Measurements from ENCODE around the gene BANK1. TPM values are rescaled to one million over a fixed set of nuclear protein-coding genes. Genes with fewer than 3 reads are reported as not detected.

BANK1 gene
- polyA plus RNA-seq, 1 donor from 2014 or later: 599 TPM

GRCh38 chr4:101993842-101994775 is 203.6 kb downstream of the BANK1 start:
- no peaks in the 10 kb centered on the region for H3K9me3 Mint-ChIP-seq
- H3K27ac Mint-ChIP-seq: peak overlapping the region; percentile 48 to 75 (median 70)
- no peaks in the 10 kb centered on the region for H3K27me3 Mint-ChIP-seq
- peaks cover 67 to 90% (median 83%) of the 10 kb centered on the region in 3 donors for H3K4me1 Mint-ChIP-seq
- H3K4me3 Mint-ChIP-seq: peak overlapping the region in 1 of 4 donors; percentile 65
- peaks cover 32% of the 10 kb centered on the region for H3K36me3 Mint-ChIP-seq

GRCh38 chr4:102007959-102008425 is 217.5 kb downstream of the BANK1 start:
- H3K27me3 Mint-ChIP-seq: no peaks in the 10 kb centered on the region
- no peaks in the 10 kb centered on the region for H3K9me3 Mint-ChIP-seq
- peak overlapping the region in 2 of 3 donors; percentile 46 to 52 for H3K27ac Mint-ChIP-seq
- H3K4me3 Mint-ChIP-seq: peak overlapping the region in 2 of 4 donors; percentile 5 to 45
- peaks cover 31 to 50% (median 37%) of the 10 kb centered on the region in 3 donors for H3K4me1 Mint-ChIP-seq
- peaks cover 16% of the 10 kb centered on the region for H3K36me3 Mint-ChIP-seq

- Mint-ChIP-seq H3K27ac (peak overlapping the region in 1 of 3 donors; percentile 52), H3K4me3 (peak overlapping the region in 1 of 4 donors; percentile 45), H3K27me3 (no peaks in the 10 kb centered on the region), H3K36me3 (peaks cover 13% of the 10 kb centered on the region), H3K4me1 (peaks cover 31 to 48% (median 32%) of the 10 kb centered on the region in 3 donors), H3K9me3 (no peaks in the 10 kb centered on the region)
These were observed 218.2 kb downstream of the BANK1 start for GRCh38 chr4:102008711-102009110.

- Mint-ChIP-seq H3K27ac (peak overlapping the region in 2 of 3 donors; percentile 34 to 52), H3K4me1 (peaks cover 0 to 3% (median 2%) of the 10 kb centered on the region in 3 donors), H3K9me3 (no peaks in the 10 kb centered on the region), H3K36me3 (peaks cover 4% of the 10 kb centered on the region), H3K27me3 (no peaks in the 10 kb centered on the region), H3K4me3 (peak overlapping the region in 3 of 4 donors; percentile 14 to 35 (median 30))
These were observed 231.8 kb downstream of the BANK1 start for GRCh38 chr4:102022343-102022742.

- Mint-ChIP-seq H3K9me3 (peaks cover 0 to 4% (median 0%) of the 10 kb centered on the region in 3 donors), H3K27me3 (no peaks in the 10 kb centered on the region), H3K4me1 (peaks cover 2 to 11% (median 2%) of the 10 kb centered on the region in 3 donors), H3K36me3 (peaks cover 20% of the 10 kb centered on the region), H3K27ac (peak overlapping the region in 1 of 3 donors; percentile 28), H3K4me3 (no peak overlapping the region)
These were observed 237.4 kb downstream of the BANK1 start for GRCh38 chr4:102027961-102028360.

- H3K9me3 Mint-ChIP-seq: peaks cover 0 to 4% (median 0%) of the 10 kb centered on the region in 3 donors
These were observed 240.9 kb downstream of the BANK1 start for GRCh38 chr4:102031406-102031805.

GRCh38 chr4:102036016-102036415 is 245.5 kb downstream of the BANK1 start:
- Mint-ChIP-seq H3K4me1 (peaks cover 9 to 22% (median 11%) of the 10 kb centered on the region in 3 donors), H3K27ac (peak overlapping the region in 2 of 3 donors; percentile 49 to 77), H3K36me3 (peaks cover 9% of the 10 kb centered on the region), H3K4me3 (peak overlapping the region in 2 of 4 donors; percentile 20 to 27), H3K27me3 (no peaks in the 10 kb centered on the region), H3K9me3 (no peaks in the 10 kb centered on the region)

More at GRCh38 chr4:102031406-102031805, 240.9 kb downstream of the BANK1 start:
- peak overlapping the region in 1 of 4 donors; percentile 55 for H3K4me3 Mint-ChIP-seq
- peaks cover 3 to 20% (median 4%) of the 10 kb centered on the region in 3 donors for H3K4me1 Mint-ChIP-seq
- H3K36me3 Mint-ChIP-seq: peaks cover 17% of the 10 kb centered on the region
- no peaks in the 10 kb centered on the region for H3K27me3 Mint-ChIP-seq
- H3K27ac Mint-ChIP-seq: peak overlapping the region in 2 of 3 donors; percentile 31 to 64

GRCh38 chr4:102036619-102037376 is 246.3 kb downstream of the BANK1 start:
- Mint-ChIP-seq H3K27ac (peak overlapping the region in 2 of 3 donors; percentile 17 to 49), H3K36me3 (peaks cover 9% of the 10 kb centered on the region)

GRCh38 chr4:102037566-102037965 is 247.0 kb downstream of the BANK1 start:
- Mint-ChIP-seq H3K27ac (peak overlapping the region; percentile 17 to 51 (median 18)), H3K9me3 (no peaks in the 10 kb centered on the region), H3K4me1 (peaks cover 9 to 16% (median 10%) of the 10 kb centered on the region in 3 donors), H3K27me3 (no peaks in the 10 kb centered on the region), H3K36me3 (peaks cover 6% of the 10 kb centered on the region), H3K4me3 (no peak overlapping the region)

More at GRCh38 chr4:102036619-102037376, 246.3 kb downstream of the BANK1 start:
- Mint-ChIP-seq H3K9me3 (no peaks in the 10 kb centered on the region), H3K4me3 (peak overlapping the region in 1 of 4 donors; percentile 27), H3K27me3 (no peaks in the 10 kb centered on the region), H3K4me1 (peaks cover 9 to 22% (median 10%) of the 10 kb centered on the region in 3 donors)

- Mint-ChIP-seq H3K4me3 (no peak overlapping the region), H3K4me1 (peaks cover 2 to 7% (median 4%) of the 10 kb centered on the region in 3 donors), H3K9me3 (peaks cover 0 to 1% (median 0%) of the 10 kb centered on the region in 3 donors), H3K36me3 (peaks cover 15% of the 10 kb centered on the region), H3K27me3 (no peaks in the 10 kb centered on the region), H3K27ac (peak overlapping the region in 1 of 3 donors; percentile 62)
These were observed 252.6 kb downstream of the BANK1 start for GRCh38 chr4:102042871-102043802.

- Mint-ChIP-seq H3K36me3 (peaks cover 12% of the 10 kb centered on the region), H3K9me3 (peaks cover 0 to 1% (median 0%) of the 10 kb centered on the region in 3 donors), H3K27me3 (no peaks in the 10 kb centered on the region), H3K4me3 (no peak overlapping the region), H3K27ac (peak overlapping the region in 2 of 3 donors; percentile 43 to 65), H3K4me1 (peaks cover 5 to 14% (median 9%) of the 10 kb centered on the region in 3 donors)
These were observed 257.1 kb downstream of the BANK1 start for GRCh38 chr4:102047616-102048015.

- H3K27ac Mint-ChIP-seq: peak overlapping the region in 1 of 3 donors; percentile 46
- H3K4me3 Mint-ChIP-seq: no peak overlapping the region
- peaks cover 5 to 19% (median 6%) of the 10 kb centered on the region in 3 donors for H3K4me1 Mint-ChIP-seq
- H3K27me3 Mint-ChIP-seq: no peaks in the 10 kb centered on the region
- H3K9me3 Mint-ChIP-seq: no peaks in the 10 kb centered on the region
- H3K36me3 Mint-ChIP-seq: peaks cover 13% of the 10 kb centered on the region
These were observed 265.3 kb downstream of the BANK1 start for GRCh38 chr4:102055805-102056204.

- no peaks in the 10 kb centered on the region for H3K9me3 Mint-ChIP-seq
- no peaks in the 10 kb centered on the region for H3K27me3 Mint-ChIP-seq
- H3K36me3 Mint-ChIP-seq: peaks cover 10% of the 10 kb centered on the region
- H3K4me3 Mint-ChIP-seq: no peak overlapping the region
- H3K4me1 Mint-ChIP-seq: peaks cover 3 to 19% (median 4%) of the 10 kb centered on the region in 3 donors
- H3K27ac Mint-ChIP-seq: peak overlapping the region; percentile 65 to 85 (median 78)
These were observed 266.6 kb downstream of the BANK1 start for GRCh38 chr4:102057122-102057521.

Measured in IgD-negative memory B cell (primary cell).